Fibroblast of skin of scalp (primary cell): ENCODE measurements around the gene ZFYVE28.

ENCODE experiments used
- DNase-seq: peaks from one replicate; pipeline ENCODE4 v3.0.0-alpha.2; 2013

The ZFYVE28 gene

GRCh38 chr4:2302387-2303119 is 115.9 kb downstream of the ZFYVE28 start:
- DNase-seq = no peak

DNA sequence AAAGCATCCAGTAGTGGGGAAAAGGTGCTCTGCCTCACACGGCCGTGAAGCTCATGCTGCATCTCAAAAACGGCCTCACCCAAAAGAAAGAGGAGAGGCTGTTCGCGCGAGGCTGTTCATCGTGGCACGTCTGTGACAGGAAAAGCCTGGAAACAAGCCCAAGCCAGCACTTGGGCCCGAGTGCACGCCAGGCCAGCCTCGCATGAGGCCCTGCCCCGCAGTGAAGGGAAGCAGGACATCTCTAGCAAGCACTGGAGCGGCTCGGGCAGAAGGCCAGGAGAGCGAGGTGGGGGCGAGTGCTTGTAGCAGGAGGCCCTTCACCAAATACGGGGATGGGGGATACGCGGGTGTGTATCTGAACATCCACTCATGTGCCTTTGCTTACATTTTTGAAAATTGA is 116.6 kb downstream of the ZFYVE28 start:
- no peak for DNase-seq

DNA sequence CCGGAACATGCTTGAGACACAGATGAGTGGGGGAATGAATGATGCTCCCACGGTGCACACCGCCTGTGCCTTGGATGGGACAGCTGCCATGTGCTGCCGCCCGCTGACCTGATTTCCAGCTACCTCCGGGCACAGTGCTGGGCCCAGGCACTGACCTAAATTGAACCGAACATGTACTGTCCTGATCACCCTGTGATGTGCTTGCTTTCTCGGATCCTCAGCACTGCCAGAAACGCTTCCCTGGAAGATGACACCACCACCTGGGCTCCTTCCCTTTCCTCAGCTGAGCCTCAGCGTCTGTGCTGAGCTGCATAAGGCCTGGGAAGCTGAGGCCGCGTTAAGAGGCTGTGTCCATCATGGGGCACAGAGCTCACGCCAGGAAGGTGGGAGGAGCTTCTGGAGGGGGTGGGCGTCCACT is 117.2 kb downstream of the ZFYVE28 start:
- no peak for DNase-seq

DNA sequence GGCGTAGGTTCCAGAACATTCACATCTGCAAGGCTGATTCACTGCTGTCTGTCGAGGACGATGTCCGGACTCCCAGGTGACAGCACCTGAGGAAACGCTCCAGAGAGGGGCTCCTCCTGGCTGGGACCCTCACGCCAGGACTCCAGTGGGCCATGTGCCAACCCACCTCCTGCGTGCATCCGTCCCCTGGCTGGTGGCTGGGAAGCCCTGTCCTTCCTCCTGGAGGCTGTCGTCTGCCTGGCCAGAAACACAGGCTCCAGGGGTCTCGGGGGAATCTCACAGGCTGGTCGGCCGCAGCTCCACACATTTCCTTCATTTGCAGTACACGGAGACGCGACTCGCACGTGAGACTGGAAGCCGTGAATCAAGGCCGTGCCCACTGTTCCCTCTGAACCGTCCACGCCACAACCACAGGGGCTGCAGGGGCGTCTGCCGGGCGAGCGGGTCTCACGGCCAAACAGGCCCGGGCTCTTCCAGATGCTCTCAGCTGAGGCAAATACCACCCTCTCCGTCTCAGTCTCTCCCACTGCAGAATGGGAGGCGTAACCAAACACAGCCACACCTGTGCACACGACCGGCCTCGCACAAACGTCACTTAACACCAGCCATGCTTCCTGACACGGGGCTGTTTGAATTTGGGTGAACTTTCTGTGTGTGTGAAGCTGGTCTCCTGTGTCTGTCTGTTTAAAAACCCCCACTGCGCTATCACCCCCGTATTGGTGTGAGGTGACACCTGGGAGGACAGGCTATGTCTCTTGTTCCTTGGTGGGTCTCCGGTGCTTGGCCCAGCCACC is 117.8 kb downstream of the ZFYVE28 start:
- DNase-seq = no peak

DNA sequence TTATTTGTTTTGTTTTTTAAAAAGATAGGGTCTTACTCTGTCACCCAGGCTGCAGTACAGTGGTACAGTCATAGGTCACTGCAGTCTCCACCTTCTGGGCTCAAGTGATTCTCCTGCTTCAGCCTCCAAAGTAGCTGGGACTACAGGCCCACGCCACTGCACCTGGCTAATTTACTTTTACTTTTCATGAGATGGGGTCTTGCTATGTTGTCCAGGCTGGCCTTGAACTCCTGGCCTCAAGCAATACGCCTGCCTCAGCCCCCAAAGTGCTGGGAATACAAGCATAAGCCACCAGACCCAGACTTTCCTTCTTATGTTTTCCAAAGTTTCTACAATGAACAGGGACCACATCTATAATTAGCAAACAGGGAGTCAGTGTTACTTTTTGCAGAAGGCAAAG is 118.7 kb downstream of the ZFYVE28 start:
- no peak for DNase-seq

DNA sequence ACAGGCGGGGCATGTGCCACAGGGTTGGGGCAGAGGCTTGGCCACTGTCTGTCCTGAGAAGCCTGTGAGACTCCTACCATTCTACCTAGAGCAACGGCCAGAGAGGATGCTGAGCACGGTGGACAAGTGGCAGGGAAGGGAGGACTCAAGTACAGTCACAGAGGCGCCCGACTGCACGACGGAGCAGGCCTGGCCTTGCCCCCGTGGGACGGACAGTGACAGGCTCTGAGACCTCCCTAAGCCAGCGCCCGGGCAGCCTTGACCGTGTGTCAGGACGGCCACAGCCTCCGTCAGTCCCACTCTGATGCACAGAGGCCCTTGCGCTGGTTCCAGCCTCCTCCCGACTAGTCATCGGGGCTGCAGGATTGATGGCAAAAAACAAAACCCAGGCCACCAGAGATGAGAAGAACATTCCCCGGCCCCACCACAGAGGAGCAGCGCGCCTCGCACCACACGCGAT is 119.9 kb downstream of the ZFYVE28 start:
- DNase-seq = peak; percentile 33

DNA sequence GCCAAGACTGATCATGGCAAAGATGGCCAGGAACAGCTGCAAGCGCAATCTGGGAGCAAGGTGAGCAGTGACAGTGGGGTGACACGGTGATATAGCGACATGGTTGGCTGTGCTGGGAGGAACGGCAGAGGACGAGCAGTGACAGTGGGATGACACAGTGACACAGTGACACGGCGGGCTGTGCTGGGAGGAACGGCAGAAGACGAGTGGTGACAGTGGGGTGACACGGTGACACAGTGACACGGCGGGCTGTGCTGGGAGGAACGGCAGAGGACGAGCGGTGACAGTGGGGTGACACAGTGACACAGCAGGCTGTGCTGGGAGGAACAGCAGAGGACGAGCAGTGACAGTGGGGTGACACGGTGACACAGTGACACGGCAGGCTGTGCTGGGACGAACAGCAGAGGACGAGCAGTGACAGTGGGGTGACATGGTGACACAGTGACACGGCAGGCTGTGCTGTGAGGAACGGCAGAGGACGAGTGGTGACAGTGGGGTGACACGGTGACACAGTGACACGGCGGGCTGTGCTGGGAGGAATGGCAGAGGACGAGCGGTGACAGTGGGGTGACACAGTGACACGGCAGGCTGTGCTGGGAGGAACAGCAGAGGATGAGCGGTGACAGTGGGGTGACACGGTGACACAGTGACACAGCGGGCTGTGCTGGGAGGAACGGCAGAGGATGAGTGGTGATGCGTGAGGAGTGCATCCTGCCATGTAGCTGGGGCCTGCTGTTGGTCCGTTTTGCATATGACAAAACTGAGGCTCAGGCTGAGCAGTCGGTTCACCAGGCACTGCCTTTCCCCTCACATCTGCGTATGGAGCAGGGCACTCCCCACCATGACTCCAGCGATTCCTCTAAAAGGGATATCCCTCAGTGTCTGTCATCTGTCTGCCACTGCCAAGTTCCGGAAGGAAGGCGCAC is 120.6 kb downstream of the ZFYVE28 start:
- no peak for DNase-seq

DNA sequence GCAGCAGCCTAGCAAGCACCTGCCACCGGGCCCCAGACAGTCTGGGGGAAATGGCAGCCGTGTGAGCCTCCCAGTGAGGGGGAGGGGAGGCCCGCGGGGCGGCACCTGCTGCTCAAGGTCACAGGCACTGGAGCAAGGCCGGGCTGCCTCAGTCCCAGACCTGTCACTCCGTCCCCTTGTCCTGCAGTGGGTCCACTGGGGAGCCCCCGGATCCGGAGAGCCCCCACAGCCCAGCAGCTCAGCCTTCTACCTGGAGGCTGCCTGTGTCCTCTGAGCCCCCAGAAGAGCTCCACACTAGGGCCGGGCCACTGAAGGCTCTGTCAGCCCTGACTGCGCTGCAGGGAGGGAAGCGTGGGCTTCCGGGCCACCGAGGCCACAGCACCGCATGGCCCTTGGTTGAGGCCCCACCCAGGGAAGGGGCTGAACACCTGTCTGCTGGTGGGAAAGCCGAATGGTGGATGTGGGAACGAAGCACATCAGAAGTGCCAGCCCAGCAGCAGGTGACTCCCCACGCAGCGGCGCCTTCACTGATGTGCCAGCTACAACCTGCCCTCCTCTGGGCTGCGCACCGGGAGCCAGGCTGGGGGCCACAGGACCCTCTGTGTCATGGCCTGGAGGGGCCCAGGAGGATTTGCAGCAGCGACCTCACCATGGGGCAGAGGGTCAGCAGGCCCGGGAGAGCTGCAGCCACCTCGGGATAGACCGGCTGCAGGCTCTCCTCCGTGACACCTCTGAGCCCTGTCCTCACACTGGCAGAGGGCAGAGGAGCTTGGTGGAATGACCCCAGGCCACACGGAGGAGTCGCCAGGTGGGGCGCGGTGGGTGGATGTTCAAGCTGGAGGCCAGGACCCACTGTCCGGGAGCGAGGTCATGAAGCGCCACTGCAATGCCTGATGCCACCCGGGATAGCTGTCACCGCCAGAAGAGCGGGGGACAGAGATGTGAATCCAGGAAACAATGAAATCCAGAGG is 121.5 kb downstream of the ZFYVE28 start:
- DNase-seq = no peak

- no peak for DNase-seq
Observed at GRCh38 chr4:2295900-2296442, 122.5 kb downstream of the ZFYVE28 start.

GRCh38 chr4:2295500-2295899 is 122.9 kb downstream of the ZFYVE28 start:
- no peak for DNase-seq

DNA sequence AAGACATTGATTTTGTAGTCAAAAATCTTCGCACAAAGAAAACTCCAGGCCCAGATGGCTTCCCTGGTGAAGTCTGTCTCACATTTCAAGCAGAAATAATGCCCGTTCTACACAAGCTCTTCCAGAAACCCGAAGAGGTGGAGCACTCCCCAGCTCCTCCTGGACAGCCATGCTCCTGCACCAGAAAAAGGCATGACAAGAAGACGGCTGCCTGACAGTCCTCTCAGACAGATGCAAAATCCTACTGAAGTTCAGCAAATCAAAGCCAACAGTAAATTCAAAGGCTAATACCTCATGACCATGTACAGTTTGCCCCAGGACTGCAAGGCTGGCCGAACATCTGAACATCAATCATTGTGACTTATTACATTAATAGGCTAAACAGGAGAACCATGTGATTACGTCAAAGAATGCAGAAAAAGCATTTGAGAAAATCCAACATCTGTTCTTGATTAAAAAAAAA is 125.8 kb downstream of the ZFYVE28 start:
- peak; percentile 70 for DNase-seq

DNA sequence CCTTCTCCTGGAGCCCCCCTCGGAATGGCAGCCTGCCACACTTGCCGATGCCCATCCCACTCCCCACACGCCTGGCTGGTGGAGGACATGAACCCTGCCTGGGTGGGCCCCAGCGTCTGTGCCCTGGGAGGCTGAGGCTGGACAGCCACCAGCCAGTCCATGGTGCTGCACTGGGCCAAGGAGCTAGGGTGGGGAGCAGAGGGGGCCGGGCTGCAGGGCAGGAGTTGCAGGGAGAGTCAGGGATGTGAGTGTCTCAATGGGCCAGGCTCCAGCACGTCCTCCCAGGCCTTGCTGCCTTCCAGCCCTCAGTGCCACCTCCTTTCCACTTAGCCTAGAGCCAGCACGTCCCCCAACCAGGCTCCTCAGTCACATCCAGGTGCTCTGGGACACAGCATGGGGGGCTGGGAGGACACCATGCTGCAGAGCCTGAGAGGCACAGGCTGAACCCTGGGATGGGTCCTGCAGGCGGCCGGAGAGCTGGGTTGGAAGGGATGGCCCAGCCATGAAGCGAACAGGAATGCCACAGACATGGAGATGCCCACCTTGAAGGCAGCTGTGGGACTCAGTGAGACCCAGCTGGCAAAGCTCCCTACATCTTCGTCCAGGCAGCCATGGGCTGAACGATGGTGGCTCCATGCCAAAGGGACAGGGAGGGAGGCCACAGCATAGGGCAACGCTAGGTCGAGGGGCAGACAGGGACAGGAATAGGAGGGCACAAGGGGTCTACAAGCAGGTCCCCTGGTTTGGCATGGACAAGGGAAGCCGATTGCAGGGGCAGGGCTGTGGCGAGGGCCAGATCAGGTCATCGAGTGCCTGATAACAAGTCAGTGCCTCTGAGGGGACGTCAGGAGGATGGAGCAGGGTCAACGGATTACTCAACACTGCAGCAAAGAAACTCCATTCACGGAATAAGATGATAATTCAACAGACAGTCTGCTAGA is 126.5 kb downstream of the ZFYVE28 start:
- DNase-seq = no peak

DNA sequence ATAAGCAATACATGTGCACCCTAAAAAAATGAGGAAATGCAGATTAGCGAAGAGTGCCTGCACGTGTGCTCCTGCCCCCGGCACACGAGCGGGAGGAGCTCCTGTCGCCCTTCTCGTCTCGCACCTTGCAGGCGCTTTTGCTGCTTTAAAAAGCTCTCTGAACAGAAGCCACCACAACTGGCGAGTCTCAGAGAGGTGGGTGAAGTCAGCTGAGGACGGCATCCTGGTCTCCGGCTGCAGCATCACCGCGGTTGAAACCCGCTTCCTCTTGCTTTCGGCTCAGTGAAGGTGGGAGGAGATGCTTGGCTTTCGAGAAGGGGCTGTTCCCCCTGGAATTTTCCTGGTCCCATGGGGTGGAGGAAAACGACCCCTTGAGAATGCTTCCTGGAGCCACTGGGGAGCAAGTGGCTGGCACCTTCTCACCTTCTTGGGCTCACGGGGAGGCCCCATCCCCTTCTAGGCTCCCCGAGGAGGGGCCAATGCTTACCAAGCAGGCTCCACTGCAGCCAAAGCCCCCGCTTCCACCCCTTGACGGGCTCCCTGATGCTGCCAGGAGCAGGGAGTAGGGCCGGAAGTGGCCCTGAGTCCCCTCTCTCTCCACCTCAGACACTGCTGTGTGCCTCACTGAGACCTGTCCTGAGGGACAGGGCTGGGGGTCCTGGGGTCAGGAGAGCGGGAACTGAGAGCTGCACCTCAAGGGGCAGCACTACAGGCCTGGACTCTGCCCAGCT is 127.3 kb downstream of the ZFYVE28 start:
- DNase-seq = no peak

- no peak for DNase-seq
Observed at GRCh38 chr4:2290488-2290887, 128.0 kb downstream of the ZFYVE28 start.

GRCh38 chr4:2289955-2290333 is 128.5 kb downstream of the ZFYVE28 start:
- no peak for DNase-seq

DNA sequence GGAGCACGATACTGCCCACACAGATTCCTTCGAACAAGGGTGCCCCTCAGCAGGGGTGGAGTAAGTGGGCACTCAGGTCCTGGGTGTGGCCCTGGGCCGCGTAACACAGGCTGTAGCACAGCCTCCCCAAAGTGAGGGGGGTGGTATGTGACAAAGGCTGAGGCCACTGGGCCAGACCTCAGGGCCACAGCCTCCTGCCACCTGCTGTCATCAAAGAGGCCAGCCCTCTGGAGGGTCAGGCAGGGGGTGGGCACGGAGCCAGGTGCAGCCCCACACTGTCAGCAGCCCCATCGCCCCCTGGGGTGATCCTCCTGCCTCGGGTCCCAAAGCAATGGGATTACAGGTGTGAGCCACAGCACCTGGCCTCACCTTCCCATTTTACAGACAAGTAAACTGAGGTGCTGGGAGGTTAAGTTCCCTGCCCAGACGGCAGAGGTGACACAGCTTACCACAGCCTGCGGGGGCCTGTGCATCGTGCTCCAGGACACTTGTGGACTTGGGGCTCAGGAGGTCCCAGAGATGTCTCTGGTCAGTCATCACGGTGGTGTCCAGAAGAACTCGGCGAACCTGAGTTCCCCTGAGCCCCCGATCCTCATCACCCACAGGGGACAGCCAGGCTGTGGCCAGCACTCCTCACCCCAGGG is 129.0 kb downstream of the ZFYVE28 start:
- no peak for DNase-seq

DNA sequence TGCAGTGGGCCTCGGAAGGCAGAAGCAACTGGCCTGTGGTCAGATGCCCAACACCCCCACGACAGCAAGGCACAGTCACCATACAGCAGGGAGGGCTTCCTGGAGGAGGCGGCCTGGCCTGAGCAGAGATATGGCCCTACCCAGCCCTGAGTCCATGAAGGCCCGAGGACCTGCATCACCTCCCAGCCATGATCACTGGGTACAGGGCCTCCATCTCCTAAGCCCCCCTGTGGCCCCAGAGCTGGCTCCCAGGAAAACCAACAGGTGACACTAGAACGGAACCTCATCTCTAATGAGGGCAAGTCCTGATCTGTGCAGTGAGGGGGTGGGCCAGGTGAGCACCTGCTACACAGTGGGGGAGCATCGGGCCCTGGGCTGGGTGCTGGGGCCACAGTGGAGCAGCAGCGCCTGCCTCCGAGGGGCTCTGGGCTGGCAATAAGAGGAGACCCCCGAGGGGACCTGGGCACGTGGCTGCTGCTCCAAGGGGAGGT is 130.3 kb downstream of the ZFYVE28 start:
- no peak for DNase-seq

DNA sequence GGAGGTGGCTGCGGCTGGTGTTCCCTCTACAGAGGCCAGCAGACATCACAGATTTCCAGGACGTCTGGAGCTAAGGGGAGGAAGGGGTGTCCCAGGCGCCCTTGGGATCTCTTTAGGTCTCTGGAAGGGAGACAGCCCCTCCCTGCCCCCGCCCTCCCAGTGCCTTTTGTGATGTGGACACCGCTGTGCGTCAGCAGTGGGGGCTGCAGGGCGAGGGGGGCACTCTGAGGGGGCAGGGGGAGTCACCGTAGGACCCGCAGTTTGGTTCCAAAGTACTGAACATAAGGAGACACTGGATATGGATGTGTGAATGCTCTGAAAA is 130.9 kb downstream of the ZFYVE28 start:
- no peak for DNase-seq
